ENCODE measurements around the gene SRF. TPM values are rescaled to one million over a fixed set of nuclear protein-coding genes. Genes with fewer than 3 reads are reported as not detected.

Gene SRF
- total and polyA plus RNA-seq, 12 donors = 7.3 to 30.9 (median 23.0) TPM

GRCh38 chr6:43213431-43213830, 42.4 kb downstream of the SRF start:
- no peaks in the 10 kb centered on the region for H3K27me3 ChIP-seq
- peaks cover 0 to 37% of the 10 kb centered on the region in 2 donors for H3K36me3 ChIP-seq (replicated peaks in 1 of 2)
- WGBS, 4 donors = 60 to 88% (median 86%) methylated on average over 1 to 11 of the region's 11 CpGs
- H3K27ac ChIP-seq = no peak overlapping the region
- H3K4me1 ChIP-seq (replicated peaks in 1 of 2) = no peaks in the 10 kb centered on the region
- no peaks in the 10 kb centered on the region for H3K9me3 ChIP-seq (replicated peaks in 1 of 3)
- intact Hi-C loops (cut with DNase I) = no loop called here
- DNase-seq = no peak
- H3K4me3 ChIP-seq = no peak overlapping the region
- TF ChIP-seq CTCF (IDR thresholded peaks at IDR 0.05) = no peak
- TF ChIP-seq POLR2A (IDR thresholded peaks at IDR 0.05) = no peak

DNA sequence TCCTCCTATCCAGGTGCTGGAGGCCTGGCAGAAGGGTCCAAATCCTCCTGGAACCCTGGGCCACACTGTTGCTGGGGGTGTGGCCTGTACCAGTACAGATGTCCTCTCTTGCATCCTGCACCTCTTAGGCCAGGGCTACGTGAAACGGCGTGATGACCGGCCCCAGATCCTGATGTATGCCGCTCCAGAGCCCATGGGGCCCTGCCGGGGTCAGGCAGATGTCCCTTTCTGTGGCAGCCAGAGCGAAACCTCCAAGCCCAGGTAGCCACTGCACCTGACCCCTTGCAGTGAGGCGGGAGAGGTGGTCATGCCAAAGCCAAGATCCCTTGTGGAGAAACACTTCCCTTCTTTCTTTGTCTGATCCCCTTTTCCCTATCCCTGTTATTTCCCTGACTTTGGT, 44.0 kb downstream of the SRF start:
- 93 to 100% (median 98%) methylated on average over 8 of the region's 8 CpGs for WGBS, 4 donors
- Histone ChIP-seq H3K27ac (no peak overlapping the region), H3K36me3 (replicated peaks in 1 of 2) (peaks cover 0 to 37% of the 10 kb centered on the region in 2 donors), H3K27me3 (no peaks in the 10 kb centered on the region), H3K4me3 (no peak overlapping the region), H3K9me3 (replicated peaks in 1 of 3) (no peaks in the 10 kb centered on the region), H3K4me1 (replicated peaks in 1 of 2) (no peaks in the 10 kb centered on the region)
- intact Hi-C loops (cut with DNase I) = no loop called here
- DNase-seq = no peak
- TF ChIP-seq POLR2A (IDR thresholded peaks at IDR 0.05) = no peak
- TF ChIP-seq CTCF (IDR thresholded peaks at IDR 0.05) = no peak

DNA sequence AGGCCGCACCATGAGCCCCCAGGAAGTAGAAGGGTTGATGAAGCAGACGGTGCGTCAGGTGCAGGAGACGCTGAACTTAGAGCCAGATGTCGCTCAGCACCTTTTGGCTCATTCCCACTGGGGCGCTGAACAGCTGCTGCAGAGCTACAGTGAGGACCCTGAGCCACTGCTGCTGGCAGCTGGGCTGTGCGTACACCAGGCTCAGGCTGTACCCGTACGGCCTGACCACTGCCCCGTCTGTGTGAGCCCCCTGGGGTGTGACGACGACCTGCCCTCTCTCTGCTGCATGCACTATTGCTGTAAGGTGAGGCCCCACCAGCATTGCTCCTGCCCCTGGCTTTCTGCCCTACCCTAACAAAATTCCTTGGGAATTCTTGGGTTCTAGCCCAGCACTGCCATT, 45.1 kb downstream of the SRF start:
- TF ChIP-seq CTCF (IDR thresholded peaks at IDR 0.05) (no peak), POLR2A (IDR thresholded peaks at IDR 0.05) (no peak)
- no peak for DNase-seq
- 89 to 97% (median 94%) methylated on average over 5 to 12 of the region's 12 CpGs for WGBS, 4 donors
- peaks cover 0 to 37% of the 10 kb centered on the region in 2 donors for H3K36me3 ChIP-seq (replicated peaks in 1 of 2)
- no peak overlapping the region for H3K27ac ChIP-seq
- no peak overlapping the region for H3K4me3 ChIP-seq
- no peaks in the 10 kb centered on the region for H3K27me3 ChIP-seq
- H3K9me3 ChIP-seq (replicated peaks in 1 of 3) = no peaks in the 10 kb centered on the region
- intact Hi-C loops (cut with DNase I) = no loop called here
- H3K4me1 ChIP-seq (replicated peaks in 1 of 2) = no peaks in the 10 kb centered on the region

GRCh38 chr6:43217351-43217750, 46.3 kb downstream of the SRF start:
- TF ChIP-seq CTCF (IDR thresholded peaks at IDR 0.05) (no peak), POLR2A (IDR thresholded peaks at IDR 0.05) (no peak)
- H3K9me3 ChIP-seq (replicated peaks in 1 of 3) = no peaks in the 10 kb centered on the region
- peaks cover 0 to 37% of the 10 kb centered on the region in 2 donors for H3K36me3 ChIP-seq (replicated peaks in 1 of 2)
- no peaks in the 10 kb centered on the region for H3K4me1 ChIP-seq (replicated peaks in 1 of 2)
- 76 to 94% (median 92%) methylated on average over 5 of the region's 5 CpGs for WGBS, 4 donors
- intact Hi-C loops (cut with DNase I) = no loop called here
- no peak overlapping the region for H3K27ac ChIP-seq
- no peak overlapping the region for H3K4me3 ChIP-seq
- DNase-seq = no peak
- no peaks in the 10 kb centered on the region for H3K27me3 ChIP-seq
